Daoy (cell line): ENCODE measurements around the gene CRY2. TPM values are rescaled to one million over a fixed set of nuclear protein-coding genes. Genes with fewer than 3 reads are reported as not detected.
"Not testable (repeated sequence)": the region's sequence is repeated elsewhere in the genome, so short reads cannot be mapped to it uniquely, and the experiment has no call there.

ENCODE experiments used
- DNase-seq: peaks from one replicate; pipeline ENCODE4 v3.0.0-alpha.2; 2015; ENCODE audit warnings: low read depth
- total RNA-seq: library from RNA; depleted of rRNA; stranded (reverse); fragments of >200 nt; shearing (Covaris generic); gene quantifications from 2 replicates; pipeline ENCODE4 v1.2.3, GENCODE V29; 2014

The CRY2 gene
- total RNA-seq, 1 experiment from 2014 or later = 5.3 TPM

- DNase-seq = peak; percentile 94
Observed at GRCh38 chr11:45899448-45900174, 52.3 kb downstream of the CRY2 start.

GRCh38 chr11:45900175-45900800 is 53.0 kb downstream of the CRY2 start:
- DNase-seq = not testable (repeated sequence)

- DNase-seq = no peak
Observed at GRCh38 chr11:45900916-45901617, 53.8 kb downstream of the CRY2 start.

- DNase-seq = no peak
Observed at GRCh38 chr11:45901626-45902025, 54.4 kb downstream of the CRY2 start.

- DNase-seq = no peak
Observed at GRCh38 chr11:45902452-45903380, 55.4 kb downstream of the CRY2 start.

GRCh38 chr11:45904309-45904915 is 57.1 kb downstream of the CRY2 start:
- no peak for DNase-seq

- DNase-seq = no peak
Observed at GRCh38 chr11:45905095-45905494, 57.8 kb downstream of the CRY2 start.

- DNase-seq = not testable (repeated sequence)
Observed at GRCh38 chr11:45905576-45905975, 58.3 kb downstream of the CRY2 start.

- no peak for DNase-seq
Observed at GRCh38 chr11:45906096-45906682, 58.9 kb downstream of the CRY2 start.

- no peak for DNase-seq
Observed at GRCh38 chr11:45906965-45907611, 59.8 kb downstream of the CRY2 start, which contains the start of gene FREY1. Gene FREY1 (minus strand): TSS chr11:45907271. CDS start chr11:45907245, 26 bp downstream.

- no peak for DNase-seq
Observed at GRCh38 chr11:45907911-45908370, 60.7 kb downstream of the CRY2 start.

- DNase-seq = no peak
Observed at GRCh38 chr11:45909594-45910475, 62.6 kb downstream of the CRY2 start.

- no peak for DNase-seq
Observed at GRCh38 chr11:45910623-45911022, 63.3 kb downstream of the CRY2 start.

- DNase-seq = no peak
Observed at GRCh38 chr11:45913514-45913913, 66.2 kb downstream of the CRY2 start.

- DNase-seq = no peak
Observed at GRCh38 chr11:45913942-45914635, 66.8 kb downstream of the CRY2 start.

GRCh38 chr11:45915446-45915845 is 68.2 kb downstream of the CRY2 start:
- no peak for DNase-seq

GRCh38 chr11:45917286-45917622 is 70.0 kb downstream of the CRY2 start:
- no peak for DNase-seq

GRCh38 chr11:45917623-45918330 is 70.5 kb downstream of the CRY2 start, which contains the start of gene PEX16:
Gene PEX16 (minus strand): TSS chr11:45917877. CDS start chr11:45917811, 66 bp downstream.
- peak; percentile 99 for DNase-seq
